Activated CD4-positive, CD25-positive, alpha-beta regulatory T cell treated with anti-CD3 and anti-CD28 coated beads, Interleukin-2, amount 50 U/mL, for 72 hours (primary cell): ENCODE data around the gene IL5.
"Not testable (repeated sequence)": the region's sequence is repeated elsewhere in the genome, so short reads cannot be mapped to it uniquely, and the experiment has no call there.

Source experiments
- DNase-seq: peaks from one replicate; pipeline ENCODE4 v3.0.0; 2021

The IL5 gene

GRCh38 chr5:132528866-132529634 lies 14.3 kb downstream of the IL5 start:
- DNase-seq, result no peak

- no peak for DNase-seq
These were observed 15.3 kb downstream of the IL5 start for GRCh38 chr5:132528021-132528420.

- no peak for DNase-seq
These were observed 16.3 kb downstream of the IL5 start for GRCh38 chr5:132526974-132527564.

DNA sequence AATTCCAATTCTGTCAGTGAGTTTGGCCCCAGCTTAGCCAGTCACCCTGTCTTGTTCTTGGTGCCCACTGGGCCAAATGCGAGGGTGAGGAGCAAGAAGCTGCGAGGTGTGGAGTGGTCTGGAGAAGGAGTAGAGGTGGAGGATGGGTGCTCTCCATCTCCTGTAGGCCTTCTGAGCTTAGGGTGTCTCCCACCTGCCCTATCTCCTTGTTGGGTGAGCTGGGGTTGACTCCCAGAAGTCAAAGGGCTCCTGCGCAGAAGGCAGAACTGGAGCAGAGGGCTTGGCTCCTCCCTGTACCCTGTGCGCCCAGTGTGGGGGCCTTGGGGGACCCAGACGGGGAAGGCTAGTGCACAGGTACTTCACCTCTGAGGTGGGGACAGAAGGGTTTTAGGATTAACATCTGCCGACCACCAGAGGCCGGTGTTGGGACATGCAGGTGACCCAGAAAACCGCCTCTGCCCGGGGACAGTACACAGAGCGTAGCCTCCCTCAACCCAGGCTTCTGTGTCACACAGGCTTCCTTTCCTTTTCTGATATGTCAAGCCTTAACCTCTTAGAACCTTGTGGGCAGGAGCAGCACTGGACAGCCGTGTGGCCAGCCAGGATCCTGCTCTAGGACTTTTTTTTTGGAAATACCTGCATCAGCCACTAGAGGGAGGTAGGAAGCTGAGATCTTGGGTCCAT lies 16.9 kb downstream of the IL5 start:
- DNase-seq, result peak; percentile 42

- DNase-seq, result no peak
These were observed 18.0 kb downstream of the IL5 start for GRCh38 chr5:132525299-132525724.

DNA sequence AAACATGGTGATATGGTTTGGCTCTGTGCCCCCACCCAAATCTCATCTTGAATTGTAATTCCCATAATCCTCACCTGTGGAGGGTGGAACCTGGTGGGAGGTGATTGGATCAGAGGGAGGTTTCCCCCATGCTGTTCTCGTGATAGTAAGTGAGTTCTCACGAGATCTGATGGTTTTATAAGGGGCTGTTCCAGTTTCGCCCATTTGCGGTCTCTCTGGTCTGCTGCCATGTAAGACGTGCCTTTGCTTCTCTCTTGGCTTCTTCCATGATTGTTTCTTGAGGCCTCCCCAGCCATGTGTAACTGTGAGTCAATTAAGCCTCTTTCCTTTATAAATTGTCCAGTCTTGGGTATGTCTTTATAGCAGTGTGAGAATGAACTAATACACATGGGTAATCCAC lies 18.4 kb downstream of the IL5 start:
- DNase-seq, result not testable (repeated sequence)

DNA sequence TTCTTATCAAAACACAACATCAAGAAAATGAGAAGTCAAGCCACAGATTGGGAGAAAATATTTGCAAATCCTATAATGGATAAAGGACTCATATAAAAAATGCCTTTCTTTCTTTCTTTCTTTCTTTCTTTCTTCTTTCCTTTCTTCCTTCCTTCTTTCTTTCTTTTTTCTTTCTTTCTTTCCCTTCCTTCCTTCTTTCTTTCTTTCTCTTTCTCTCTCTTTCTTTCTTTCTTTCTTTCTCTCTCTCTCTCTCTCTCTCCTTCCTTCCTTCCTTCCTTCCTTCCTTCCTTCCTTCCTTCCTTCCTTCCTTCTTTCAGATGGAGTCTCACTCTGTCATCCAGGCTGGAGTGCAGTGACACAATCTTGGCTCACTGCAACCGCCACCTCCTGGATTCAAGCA lies 21.3 kb downstream of the IL5 start:
- DNase-seq, result not testable (repeated sequence)

- DNase-seq, result not testable (repeated sequence)
These were observed 29.5 kb downstream of the IL5 start for GRCh38 chr5:132513618-132514336.

DNA sequence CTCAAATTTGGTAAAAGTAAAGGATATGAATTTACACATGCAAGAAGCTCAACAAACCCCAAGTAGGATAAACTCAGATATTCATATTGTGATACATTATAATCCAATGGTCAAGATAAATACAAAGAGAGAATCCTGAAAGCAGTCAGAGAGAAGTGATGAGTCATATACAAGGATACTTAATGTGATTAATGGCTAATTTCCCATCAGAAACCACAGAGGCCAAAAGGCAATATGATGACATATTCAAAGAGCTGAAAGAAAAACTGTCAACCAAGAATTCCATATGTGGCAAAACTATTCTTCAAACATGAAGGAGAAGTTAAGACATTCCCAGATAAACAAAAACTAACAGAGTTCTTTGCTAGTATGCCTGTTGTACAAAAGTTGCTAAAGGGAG lies 33.2 kb downstream of the IL5 start:
- no peak for DNase-seq

GRCh38 chr5:132506094-132506692 lies 37.1 kb downstream of the IL5 start:
- no peak for DNase-seq

DNA sequence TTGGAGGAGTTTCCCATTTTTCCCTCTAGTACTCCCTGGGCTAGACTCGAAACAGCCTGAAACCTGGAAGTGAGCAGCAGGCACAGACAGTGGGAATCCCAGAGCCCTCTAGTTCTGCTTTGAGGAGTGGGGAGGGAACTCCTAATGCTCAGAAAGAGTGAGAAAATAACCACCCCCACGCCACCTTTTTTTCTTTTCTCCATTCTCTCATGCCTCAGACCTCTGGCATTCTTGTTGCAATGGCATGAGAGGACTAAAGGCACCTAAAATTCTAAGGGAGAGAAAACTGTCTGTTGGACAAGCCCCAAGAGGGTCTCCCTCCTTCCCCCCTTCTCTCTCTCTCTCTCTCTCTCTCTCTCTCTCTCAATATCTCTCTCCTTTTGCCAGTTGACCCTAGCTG lies 37.7 kb downstream of the IL5 start:
- DNase-seq, result no peak

GRCh38 chr5:132504746-132505145 lies 38.6 kb downstream of the IL5 start:
- DNase-seq, result no peak

GRCh38 chr5:132503244-132503643 lies 40.1 kb downstream of the IL5 start:
- DNase-seq, result no peak

DNA sequence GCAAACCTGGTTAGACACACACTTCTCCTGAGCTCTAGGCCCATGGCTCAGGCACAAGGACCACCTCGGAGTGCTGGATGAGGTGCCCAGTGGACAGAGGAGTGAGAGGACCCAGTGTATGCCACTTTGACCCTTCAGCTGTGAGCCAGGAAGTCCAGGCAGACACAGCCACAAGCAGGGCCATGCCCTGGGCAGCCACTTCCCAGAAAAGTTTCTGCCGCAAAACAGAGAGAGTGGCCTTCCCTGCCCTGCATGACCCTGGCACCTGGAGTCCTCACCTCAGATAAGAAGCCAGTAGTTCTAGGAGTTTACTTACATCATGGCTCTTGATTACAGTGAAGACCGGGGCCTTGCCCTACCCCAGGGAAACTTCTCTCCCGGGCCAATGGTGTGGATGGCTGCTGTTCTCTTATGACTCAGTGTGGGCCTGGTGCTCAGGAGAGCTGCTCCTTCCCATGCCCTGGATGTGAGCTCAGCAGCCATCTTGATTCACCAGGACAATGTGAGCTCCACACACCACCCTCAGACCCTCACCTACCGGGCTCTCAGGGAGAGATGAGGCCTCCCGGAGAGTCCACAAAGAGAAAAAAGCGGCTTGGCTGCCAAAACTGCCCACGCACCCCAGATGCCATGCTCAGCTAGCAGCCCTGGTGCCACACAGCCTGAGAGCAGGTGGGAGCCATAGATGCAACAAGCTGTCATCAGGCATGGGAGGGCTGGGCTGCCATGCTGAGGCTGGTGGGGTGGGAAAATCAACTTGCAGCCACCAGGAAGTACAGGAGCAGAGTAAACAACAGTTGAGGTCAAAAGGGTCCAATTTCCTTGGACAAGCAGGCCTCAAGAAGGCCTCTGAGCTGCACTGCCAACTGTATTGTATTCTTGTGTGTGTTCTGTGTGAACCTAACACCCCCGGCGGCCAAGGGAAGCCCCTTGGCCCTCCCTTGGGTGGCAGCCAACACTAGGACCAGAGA lies 41.1 kb downstream of the IL5 start:
- no peak for DNase-seq

- no peak for DNase-seq
These were observed 41.7 kb downstream of the IL5 start for GRCh38 chr5:132501629-132501956.

- DNase-seq, result peak; percentile 74
These were observed 42.2 kb downstream of the IL5 start for GRCh38 chr5:132500931-132501628.

DNA sequence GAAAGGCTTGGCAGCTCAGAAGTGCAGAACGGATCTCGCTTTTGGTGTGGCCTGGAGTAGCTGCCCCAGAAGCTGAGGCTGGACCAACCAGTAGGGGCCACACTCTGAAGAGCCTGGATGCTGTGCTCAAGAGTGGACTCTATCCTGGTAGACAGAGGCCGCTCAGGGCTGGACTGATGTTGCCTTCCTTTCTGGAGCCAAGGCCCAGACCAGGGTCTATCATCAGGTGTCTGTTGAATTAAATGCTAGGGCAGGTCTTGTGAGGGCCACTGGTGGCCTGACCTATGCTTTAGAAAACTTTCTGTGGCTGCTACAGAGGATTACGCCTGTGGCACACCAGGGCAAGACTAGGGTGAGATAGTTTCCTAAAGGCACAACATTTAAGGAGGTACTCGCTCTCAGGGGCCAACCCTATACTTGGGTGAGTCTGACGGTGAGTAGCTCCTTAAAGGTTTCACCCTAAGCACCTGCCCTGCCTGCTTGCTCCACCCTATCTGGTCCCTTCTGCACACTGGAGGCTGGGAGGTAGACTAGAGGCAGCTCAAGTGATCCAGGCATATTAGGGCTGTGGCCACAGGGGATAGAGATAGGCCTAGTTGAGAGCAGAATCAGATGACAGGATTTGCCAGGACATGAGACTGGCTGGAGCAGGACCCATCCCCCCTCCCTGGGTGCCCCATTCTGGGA lies 42.9 kb downstream of the IL5 start:
- no peak for DNase-seq

DNA sequence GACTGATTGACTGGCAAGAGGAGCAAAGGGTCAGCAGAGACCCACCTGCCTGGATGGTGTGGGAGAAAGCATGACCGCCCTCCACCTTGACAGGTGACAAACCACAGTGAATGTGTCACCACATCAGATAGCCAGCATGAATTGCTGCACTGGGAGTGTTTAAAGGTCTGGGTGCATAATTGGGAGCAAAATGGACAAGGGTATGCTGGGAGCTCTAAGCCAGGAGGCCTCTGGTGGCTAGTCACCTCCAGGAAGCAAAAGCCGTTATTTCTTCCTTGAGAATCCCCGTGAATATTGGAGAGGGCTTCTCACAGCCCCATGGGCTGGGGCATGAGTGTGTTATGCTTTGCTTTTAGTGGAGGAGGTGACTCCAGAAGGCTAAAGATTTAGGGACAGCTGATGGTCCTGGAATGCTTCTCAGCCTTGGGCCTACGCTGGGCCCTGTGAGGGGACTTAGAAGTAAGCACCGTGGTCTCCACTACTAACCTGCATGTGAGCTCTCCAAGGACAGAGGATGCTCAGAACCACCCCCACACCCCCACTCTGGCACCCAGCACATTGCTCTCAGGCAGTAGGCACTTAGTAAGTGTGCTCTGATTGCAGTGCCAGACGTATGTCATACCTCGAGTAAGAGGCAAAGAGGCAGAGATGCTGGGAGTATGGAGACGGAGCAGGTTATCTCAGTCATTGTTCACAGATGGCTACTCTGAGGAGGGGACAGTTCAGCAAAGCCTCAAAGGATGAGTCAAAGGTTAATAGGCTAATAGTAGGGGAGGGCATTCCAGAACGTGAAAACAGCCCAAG lies 43.7 kb downstream of the IL5 start:
- no peak for DNase-seq

GRCh38 chr5:132498686-132499271 lies 44.5 kb downstream of the IL5 start:
- no peak for DNase-seq
